Bronchial epithelial cell (primary cell): ENCODE results near the gene SEC61A1. TPM values are rescaled to one million over a fixed set of nuclear protein-coding genes. Genes with fewer than 3 reads are reported as not detected.

Experiments
- DNase-seq: peaks from one replicate; pipeline ENCODE4 v3.0.0-alpha.2; 2010; ENCODE audit warnings: low read depth
- FAIRE-seq: peaks from 2 replicates; lab custom pipeline; 2011; peaks lifted over from hg19 to GRCh38; lab: Jason Lieb, UNC
- H3K27me3 ChIP-seq: 2 replicates; pipeline ENCODE4 v1.5.1; 2011; ENCODE audit warnings: low read length; ENCODE audit not compliant: control insufficient read depth, insufficient read depth
- H3K36me3 ChIP-seq: 2 replicates; pipeline ENCODE4 v1.5.1; 2011; ENCODE audit warnings: low read length; ENCODE audit not compliant: control insufficient read depth, insufficient read depth
- H3K4me3 ChIP-seq: 2 replicates; pipeline ENCODE4 v1.5.1; 2011; ENCODE audit warnings: mild to moderate bottlenecking, low read depth, low read length, control low read depth
- CTCF ChIP-seq: IDR thresholded peaks from 2 replicates; pipeline ENCODE4 v1.5.1; 2011; ENCODE audit warnings: mild to moderate bottlenecking, moderate library complexity, low read length, control low read depth, inconsistent platforms; ENCODE audit not compliant: insufficient read depth, severe bottlenecking
- total RNA-seq: library from RNA; depleted of rRNA; stranded (reverse); fragments of >200 nt; gene quantifications from 2 replicates; pipeline ENCODE4 v1.2.1, GENCODE V29; 2014

SEC61A1 gene
- total RNA-seq, 1 donor from 2014 or later = 256 TPM

GRCh38 chr3:128062033-128062745, 10.0 kb downstream of the SEC61A1 start:
- no peak for FAIRE-seq
- peaks cover 47% of the 10 kb centered on the region for H3K36me3 ChIP-seq
- no peak for TF ChIP-seq CTCF

GRCh38 chr3:128063865-128064264, 11.6 kb downstream of the SEC61A1 start:
- Histone ChIP-seq H3K4me3 (no peak overlapping the region), H3K27me3 (no peaks in the 10 kb centered on the region), H3K36me3 (peaks cover 54% of the 10 kb centered on the region)
- no peak for FAIRE-seq
- no peak for TF ChIP-seq CTCF
- DNase-seq = no peak

More at GRCh38 chr3:128062033-128062745, 10.0 kb downstream of the SEC61A1 start:
- no peak for DNase-seq
- Histone ChIP-seq H3K4me3 (no peak overlapping the region), H3K27me3 (no peaks in the 10 kb centered on the region)

GRCh38 chr3:128064962-128065361, 12.7 kb downstream of the SEC61A1 start:
- H3K36me3 ChIP-seq = peaks cover 53% of the 10 kb centered on the region
- FAIRE-seq (no peak), DNase-seq (no peak)
- TF ChIP-seq CTCF = no peak
- H3K27me3 ChIP-seq = no peaks in the 10 kb centered on the region
- H3K4me3 ChIP-seq = no peak overlapping the region

GRCh38 chr3:128066114-128066513, 13.9 kb downstream of the SEC61A1 start:
- H3K36me3 ChIP-seq = peaks cover 52% of the 10 kb centered on the region
- no peak for TF ChIP-seq CTCF
- H3K27me3 ChIP-seq = no peaks in the 10 kb centered on the region
- H3K4me3 ChIP-seq = no peak overlapping the region
- FAIRE-seq (no peak), DNase-seq (no peak)

GRCh38 chr3:128066676-128067075, 14.4 kb downstream of the SEC61A1 start:
- no peak for FAIRE-seq
- Histone ChIP-seq H3K27me3 (no peaks in the 10 kb centered on the region), H3K4me3 (no peak overlapping the region), H3K36me3 (peaks cover 50% of the 10 kb centered on the region)
- no peak for TF ChIP-seq CTCF
- DNase-seq = no peak

GRCh38 chr3:128067489-128067888, 15.3 kb downstream of the SEC61A1 start:
- Histone ChIP-seq H3K4me3 (no peak overlapping the region), H3K36me3 (peaks cover 43% of the 10 kb centered on the region), H3K27me3 (no peaks in the 10 kb centered on the region)
- no peak for DNase-seq
- TF ChIP-seq CTCF = no peak
- FAIRE-seq = no peak
